GM12873 (cell line): Measurements from ENCODE around the gene EIF4A3.
A peak's percentile ranks its signal among the peaks of the same experiment; 100 is the strongest.

Source experiments
- CTCF ChIP-seq: IDR thresholded peaks from 2 replicates; pipeline ENCODE4 v1.5.1; 2012; ENCODE audit warnings: low read depth, mild to moderate bottlenecking, moderate library complexity, low read length, control low read depth; ENCODE audit not compliant: insufficient read depth; ENCODE audit errors: missing control alignments

Gene EIF4A3

DNA sequence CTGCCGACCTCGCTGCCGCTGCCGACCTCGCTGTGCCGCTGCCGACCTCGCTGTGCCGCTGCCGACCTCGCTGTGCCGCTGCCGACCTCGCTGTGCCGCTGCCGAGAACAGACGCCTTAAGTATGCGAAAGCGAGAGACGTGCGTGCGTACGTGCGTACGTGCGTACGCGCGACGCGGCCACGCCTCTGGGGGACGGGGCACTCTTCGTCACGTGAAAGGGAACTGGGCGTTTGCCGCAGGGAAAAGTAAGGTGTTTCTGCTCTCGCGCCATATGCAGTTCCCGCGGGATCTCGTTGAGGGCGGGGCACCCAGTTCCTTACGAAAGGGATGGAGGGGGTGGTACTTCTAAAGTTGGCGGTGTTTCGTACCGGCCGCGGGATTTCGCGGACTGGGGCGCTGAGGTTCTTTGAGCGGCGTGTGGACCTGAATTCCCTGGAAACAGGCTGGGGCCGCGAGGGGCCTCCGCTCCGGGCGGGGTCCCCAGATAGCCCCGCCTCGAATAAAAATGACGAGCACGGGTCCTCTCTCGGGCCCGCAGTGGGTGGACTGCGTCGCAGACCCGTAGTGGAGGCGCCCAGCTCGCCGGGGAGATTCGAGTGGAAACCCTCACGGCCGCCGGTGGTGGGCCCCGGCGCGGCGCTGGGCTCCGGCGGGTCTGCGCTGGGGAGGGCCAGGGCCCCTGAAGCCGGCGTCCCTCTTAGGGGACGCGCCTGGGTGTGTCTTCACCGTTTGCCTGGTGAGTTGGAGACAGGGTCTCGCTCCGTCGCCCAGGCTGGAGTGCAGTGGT lies at the start of gene EIF4A3:
EIF4A3 (minus strand) TSS at position 94 of the 788 bp plus-strand sequence. CDS start 167 bp downstream, outside the sequence.
- no peak for TF ChIP-seq CTCF

GRCh38 chr17:80196652-80197051 lies 49.7 kb upstream of the EIF4A3 start:
- TF ChIP-seq CTCF: no peak

GRCh38 chr17:80195671-80196529 lies 49.0 kb upstream of the EIF4A3 start:
- TF ChIP-seq CTCF: peak; percentile 93

DNA sequence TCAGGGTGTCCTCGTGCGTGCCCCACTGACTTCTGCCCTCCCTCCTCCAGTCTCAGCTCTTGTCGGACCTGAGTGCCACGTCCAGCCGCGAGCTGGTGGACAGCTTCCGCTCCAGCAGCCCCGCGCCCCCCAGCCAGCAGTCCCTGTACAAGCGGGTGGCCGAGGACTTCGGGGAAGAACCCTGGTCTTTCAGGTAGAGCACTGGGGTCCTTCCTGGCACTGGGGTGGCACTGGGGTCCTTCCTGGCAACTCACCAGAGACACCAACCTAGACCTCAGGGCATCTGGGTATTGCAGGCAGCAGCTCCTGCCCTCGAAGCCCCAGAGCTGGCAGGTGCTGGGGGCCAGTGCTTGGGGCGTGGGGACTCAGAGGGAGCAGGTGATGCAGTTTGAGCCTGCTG lies 48.2 kb upstream of the EIF4A3 start:
- no peak for TF ChIP-seq CTCF

DNA sequence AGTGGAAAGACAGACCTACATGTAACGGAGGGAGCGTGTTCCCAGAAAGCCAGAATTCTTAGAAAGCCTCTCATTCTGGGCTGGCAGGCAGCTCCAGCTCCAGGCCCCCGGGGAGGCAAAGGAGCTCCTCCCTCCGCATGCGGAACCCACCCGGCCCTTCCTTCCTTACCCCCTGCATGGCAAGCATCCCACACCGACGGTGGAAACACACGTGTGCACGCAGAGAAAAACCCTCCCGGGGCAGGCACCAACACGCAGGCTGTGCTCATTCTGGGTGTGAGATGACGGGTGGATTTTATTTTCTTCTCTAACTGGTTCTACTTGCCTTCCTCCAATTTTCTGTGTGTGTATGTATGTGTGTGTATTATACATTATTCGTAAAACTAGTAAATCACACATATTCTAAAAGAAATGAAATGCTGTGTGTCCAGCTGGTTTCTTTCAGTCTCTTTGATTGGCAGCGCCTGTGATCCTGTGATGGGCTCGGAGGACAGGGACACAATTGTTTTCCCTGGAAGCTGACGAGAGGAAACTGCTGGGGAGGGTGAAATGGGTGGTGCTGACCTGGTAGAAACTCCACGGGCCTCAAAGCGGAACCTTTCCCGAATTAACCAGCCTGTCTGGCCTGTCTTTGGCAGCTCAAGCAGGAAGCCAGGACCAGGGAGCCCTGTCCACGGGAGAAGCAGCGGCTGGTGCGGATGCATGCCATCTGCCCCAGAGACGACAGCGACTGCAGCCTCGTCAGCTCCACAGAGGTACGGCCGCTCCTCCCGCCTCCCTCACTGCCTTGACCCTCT lies 45.1 kb upstream of the EIF4A3 start:
- no peak for TF ChIP-seq CTCF

- TF ChIP-seq CTCF: no peak
These were observed 44.3 kb upstream of the EIF4A3 start for GRCh38 chr17:80191192-80191591.
